ENCODE data around the gene PRLH. TPM values are rescaled to one million over a fixed set of nuclear protein-coding genes. Genes with fewer than 3 reads are reported as not detected.

Gene PRLH
- polyA plus RNA-seq, 2 of the 4 experiments (the other 2 are of a cell fraction): not detected

DNA sequence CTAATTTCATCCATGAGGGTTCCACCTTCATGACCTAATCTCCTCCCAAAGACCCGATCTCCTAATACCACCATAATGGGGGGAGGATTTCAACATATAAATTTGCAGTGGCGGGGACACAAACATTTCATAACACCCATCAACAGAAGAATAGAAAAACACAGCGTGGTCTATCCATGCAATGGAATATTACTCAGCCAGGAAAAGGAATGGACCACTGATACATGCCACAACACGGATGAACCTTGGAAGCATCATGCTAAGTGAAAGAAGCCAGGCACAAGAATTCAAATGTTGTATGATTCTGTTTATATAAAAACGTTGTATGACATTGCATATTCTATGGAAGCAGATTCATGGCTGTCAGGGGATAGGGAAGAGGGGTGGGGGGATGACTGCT, 2.7 kb downstream of the PRLH start:
- 71% methylated on average over 5 of the region's 5 CpGs for WGBS (ENCODE audit: missing lambda C conversion rate)
- TF ChIP-seq MYC (IDR thresholded peaks at IDR 0.05; ENCODE audit: borderline replicate concordance, low read length) (no peak), ESRRA (IDR thresholded peaks at IDR 0.05; ENCODE audit: borderline replicate concordance, low read length) (no peak), FOXS1 (CRISPR knock-in tag; IDR thresholded peaks at IDR 0.05) (no peak), CHD2 (IDR thresholded peaks at IDR 0.05; ENCODE audit: low read length, partially characterized antibody) (no peak), POLR2AphosphoS2 (conservative IDR thresholded peaks at IDR 0.05; ENCODE audit: low read length) (no peak), CHD4 (IDR thresholded peaks at IDR 0.05; ENCODE audit: borderline replicate concordance) (no peak), MAFK (IDR thresholded peaks at IDR 0.05; ENCODE audit: partially characterized antibody) (no peak), HOXB13 (CRISPR knock-in tag; IDR thresholded peaks at IDR 0.05; ENCODE audit: low read depth) (no peak)
- TF ChIP-seq, protein P1, sequence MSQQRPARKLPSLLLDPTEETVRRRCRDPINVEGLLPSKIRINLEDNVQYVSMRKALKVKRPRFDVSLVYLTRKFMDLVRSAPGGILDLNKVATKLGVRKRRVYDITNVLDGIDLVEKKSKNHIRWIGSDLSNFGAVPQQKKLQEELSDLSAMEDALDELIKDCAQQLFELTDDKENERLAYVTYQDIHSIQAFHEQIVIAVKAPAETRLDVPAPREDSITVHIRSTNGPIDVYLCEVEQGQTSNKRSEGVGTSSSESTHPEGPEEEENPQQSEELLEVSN (IDR thresholded peaks at IDR 0.05; ENCODE audit: borderline replicate concordance, low read depth): no peak
- peaks cover 10% of the 10 kb centered on the region; the same call in 2 of the 3 replicates for H3K4me1 ChIP-seq
- no peak for ATAC-seq
- H3K9me3 ChIP-seq: no peaks in the 10 kb centered on the region
- ChIA-PET CTCF (no interaction called here), POLR2A (no interaction called here)
- H3K4me2 ChIP-seq: no peak overlapping the region
- H3K27ac ChIP-seq: no peak overlapping the region
- H3K4me3 ChIP-seq: no peak overlapping the region
- DNase-seq (ENCODE audit: low read depth in 1 of 2, low spot score in 1 of 2): no peak
- no peak for FAIRE-seq

DNA sequence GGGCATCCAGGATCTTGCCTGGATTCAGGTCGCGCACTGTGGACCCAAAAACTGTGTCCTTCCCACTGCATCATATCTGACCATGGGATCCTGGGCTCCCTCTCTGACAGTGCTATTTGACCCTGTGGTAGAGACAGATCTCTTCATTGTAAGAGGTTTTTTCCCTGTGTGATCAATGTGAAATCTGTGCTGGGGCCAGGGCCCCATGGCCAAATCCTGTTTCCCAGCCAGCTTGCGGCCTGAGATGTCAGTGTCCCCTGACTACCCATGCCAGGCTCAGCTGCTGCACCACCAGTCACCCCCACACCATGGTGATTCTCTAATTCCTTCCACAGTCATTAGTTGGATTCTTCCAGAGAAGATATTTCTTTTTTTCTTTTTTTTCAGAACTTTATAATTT, 3.5 kb downstream of the PRLH start:
- POLR2A ChIA-PET: no interaction called here
- CTCF ChIA-PET: interaction anchor here (1.4 to 5.5 kb wide), 6 partner anchors 8 to 449 kb away, joined by 5 to 146 read pairs (median 42); no protein-coding TSS in a partner anchor
- no peak for TF ChIP-seq POLR2AphosphoS2 (conservative IDR thresholded peaks at IDR 0.05; ENCODE audit: low read length)
- TF ChIP-seq CHD4 (IDR thresholded peaks at IDR 0.05; ENCODE audit: borderline replicate concordance): no peak
- no peak for TF ChIP-seq EHMT2 (IDR thresholded peaks at IDR 0.05; ENCODE audit: low read depth)
- TF ChIP-seq SMC3 (IDR thresholded peaks at IDR 0.05): no peak
- TF ChIP-seq RCOR1 (IDR thresholded peaks at IDR 0.05; ENCODE audit: low read depth, low read length): no peak
- TF ChIP-seq NR3C1 (IDR thresholded peaks at IDR 0.05): no peak
- TF ChIP-seq HOXA7 (CRISPR knock-in tag; IDR thresholded peaks at IDR 0.05): no peak
- TF ChIP-seq BHLHE40 (IDR thresholded peaks at IDR 0.05; ENCODE audit: low read depth, low read length): no peak
- TF ChIP-seq, protein P2, sequence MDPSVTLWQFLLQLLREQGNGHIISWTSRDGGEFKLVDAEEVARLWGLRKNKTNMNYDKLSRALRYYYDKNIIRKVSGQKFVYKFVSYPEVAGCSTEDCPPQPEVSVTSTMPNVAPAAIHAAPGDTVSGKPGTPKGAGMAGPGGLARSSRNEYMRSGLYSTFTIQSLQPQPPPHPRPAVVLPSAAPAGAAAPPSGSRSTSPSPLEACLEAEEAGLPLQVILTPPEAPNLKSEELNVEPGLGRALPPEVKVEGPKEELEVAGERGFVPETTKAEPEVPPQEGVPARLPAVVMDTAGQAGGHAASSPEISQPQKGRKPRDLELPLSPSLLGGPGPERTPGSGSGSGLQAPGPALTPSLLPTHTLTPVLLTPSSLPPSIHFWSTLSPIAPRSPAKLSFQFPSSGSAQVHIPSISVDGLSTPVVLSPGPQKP (IDR thresholded peaks at IDR 0.05; ENCODE audit: low read depth, low read length): no peak
- TF ChIP-seq, protein P3, sequence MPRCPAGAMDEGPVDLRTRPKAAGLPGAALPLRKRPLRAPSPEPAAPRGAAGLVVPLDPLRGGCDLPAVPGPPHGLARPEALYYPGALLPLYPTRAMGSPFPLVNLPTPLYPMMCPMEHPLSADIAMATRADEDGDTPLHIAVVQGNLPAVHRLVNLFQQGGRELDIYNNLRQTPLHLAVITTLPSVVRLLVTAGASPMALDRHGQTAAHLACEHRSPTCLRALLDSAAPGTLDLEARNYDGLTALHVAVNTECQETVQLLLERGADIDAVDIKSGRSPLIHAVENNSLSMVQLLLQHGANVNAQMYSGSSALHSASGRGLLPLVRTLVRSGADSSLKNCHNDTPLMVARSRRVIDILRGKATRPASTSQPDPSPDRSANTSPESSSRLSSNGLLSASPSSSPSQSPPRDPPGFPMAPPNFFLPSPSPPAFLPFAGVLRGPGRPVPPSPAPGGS (IDR thresholded peaks at IDR 0.05): no peak
- TF ChIP-seq ZSCAN20 (CRISPR knock-in tag; IDR thresholded peaks at IDR 0.05): no peak
- TF ChIP-seq, protein P4, sequence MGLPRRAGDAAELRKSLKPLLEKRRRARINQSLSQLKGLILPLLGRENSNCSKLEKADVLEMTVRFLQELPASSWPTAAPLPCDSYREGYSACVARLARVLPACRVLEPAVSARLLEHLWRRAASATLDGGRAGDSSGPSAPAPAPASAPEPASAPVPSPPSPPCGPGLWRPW (IDR thresholded peaks at IDR 0.05): no peak
- TF ChIP-seq MAZ (IDR thresholded peaks at IDR 0.05; ENCODE audit: borderline replicate concordance, low read depth, low read length): no peak
- TF ChIP-seq SREBF2 (IDR thresholded peaks at IDR 0.05): no peak
- no peak for TF ChIP-seq RNF2 (IDR thresholded peaks at IDR 0.05; ENCODE audit: borderline replicate concordance, low read depth)
- no peak for TF ChIP-seq EP300 (IDR thresholded peaks at IDR 0.05)
- no peak for TF ChIP-seq CBX8 (IDR thresholded peaks at IDR 0.05)
- no peak for TF ChIP-seq ZC3H11A (IDR thresholded peaks at IDR 0.05)

More for the DNA sequence above, 3.5 kb downstream of the PRLH start:
- peaks cover 10% of the 10 kb centered on the region; the same call in 2 of the 3 replicates for H3K4me1 ChIP-seq
- no peak overlapping the region for H3K4me2 ChIP-seq
- H3K27ac ChIP-seq: no peak overlapping the region
- ATAC-seq (no peak), FAIRE-seq (no peak), DNase-seq (ENCODE audit: low read depth in 1 of 2, low spot score in 1 of 2) (no peak)
- WGBS (ENCODE audit: missing lambda C conversion rate): 98% methylated on average over 3 of the region's 3 CpGs
- no peaks in the 10 kb centered on the region for H3K9me3 ChIP-seq
- H3K4me3 ChIP-seq: no peak overlapping the region

Data from A549 (cell line).